ENCODE measurements around the gene OPTC. TPM values are rescaled to one million over a fixed set of nuclear protein-coding genes. Genes with fewer than 3 reads are reported as not detected.
"Not testable (repeated sequence)": the region's sequence is repeated elsewhere in the genome, so short reads cannot be mapped to it uniquely, and the experiment has no call there.

OPTC gene
- total RNA-seq, 4 donors from 2014 or later = not detected

DNA sequence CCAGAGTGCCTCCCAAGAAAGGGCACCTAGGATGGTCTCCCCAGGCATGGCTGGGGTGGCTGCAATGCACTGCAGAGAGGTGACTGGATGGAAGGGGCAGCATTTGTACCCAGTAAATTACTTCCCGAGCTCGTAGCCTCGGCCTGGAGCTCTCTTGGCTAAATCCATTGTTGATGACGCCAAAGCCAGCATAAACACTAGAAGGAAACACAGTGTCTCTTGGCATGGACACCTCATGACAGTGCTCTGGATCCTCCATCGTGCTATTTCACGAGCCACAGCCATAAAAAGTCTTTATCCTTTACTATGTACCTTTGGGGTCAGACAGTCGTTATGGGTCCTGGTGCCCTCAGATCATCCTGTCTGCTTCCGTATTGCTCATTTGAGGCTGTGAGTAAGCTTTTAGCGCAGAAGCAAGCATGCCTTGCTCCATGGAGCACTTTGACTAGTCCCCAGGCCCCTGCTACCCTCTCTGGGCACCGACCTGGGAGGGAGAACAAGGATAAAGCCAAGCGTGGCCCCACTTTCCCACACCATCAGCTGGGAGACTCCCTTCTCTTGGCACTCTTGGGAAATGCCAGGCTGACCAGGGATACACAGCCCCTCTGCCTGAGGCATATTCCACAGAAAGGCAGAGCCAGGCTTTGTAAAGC, 28.7 kb upstream of the OPTC start:
- DNase-seq (ENCODE audit: low spot score) (no peak), ATAC-seq (ENCODE audit: low FRiP score) (no peak)
- TF ChIP-seq, protein P1, sequence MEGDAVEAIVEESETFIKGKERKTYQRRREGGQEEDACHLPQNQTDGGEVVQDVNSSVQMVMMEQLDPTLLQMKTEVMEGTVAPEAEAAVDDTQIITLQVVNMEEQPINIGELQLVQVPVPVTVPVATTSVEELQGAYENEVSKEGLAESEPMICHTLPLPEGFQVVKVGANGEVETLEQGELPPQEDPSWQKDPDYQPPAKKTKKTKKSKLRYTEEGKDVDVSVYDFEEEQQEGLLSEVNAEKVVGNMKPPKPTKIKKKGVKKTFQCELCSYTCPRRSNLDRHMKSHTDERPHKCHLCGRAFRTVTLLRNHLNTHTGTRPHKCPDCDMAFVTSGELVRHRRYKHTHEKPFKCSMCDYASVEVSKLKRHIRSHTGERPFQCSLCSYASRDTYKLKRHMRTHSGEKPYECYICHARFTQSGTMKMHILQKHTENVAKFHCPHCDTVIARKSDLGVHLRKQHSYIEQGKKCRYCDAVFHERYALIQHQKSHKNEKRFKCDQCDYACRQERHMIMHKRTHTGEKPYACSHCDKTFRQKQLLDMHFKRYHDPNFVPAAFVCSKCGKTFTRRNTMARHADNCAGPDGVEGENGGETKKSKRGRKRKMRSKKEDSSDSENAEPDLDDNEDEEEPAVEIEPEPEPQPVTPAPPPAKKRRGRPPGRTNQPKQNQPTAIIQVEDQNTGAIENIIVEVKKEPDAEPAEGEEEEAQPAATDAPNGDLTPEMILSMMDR (IDR thresholded peaks at IDR 0.05) = no peak

DNA sequence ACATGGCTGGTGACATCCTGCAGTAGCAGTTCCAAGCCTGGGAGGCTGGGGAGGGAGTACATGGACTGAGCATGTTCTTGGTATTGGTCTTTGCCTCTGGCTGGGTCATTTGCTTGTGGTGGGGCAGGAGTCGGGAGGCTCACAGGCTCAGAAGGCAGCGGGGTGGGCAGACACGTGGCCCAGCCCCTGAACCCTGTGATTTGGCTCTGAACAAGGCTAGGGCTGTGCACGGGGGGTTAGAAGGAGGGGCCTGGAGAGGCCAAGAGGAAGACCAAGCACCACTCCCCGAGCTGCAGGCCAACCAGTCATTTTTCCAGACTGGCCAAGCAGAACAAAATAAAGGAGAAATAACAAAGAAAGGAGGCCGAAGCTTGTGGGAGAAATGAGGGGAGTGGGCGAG, 28.0 kb upstream of the OPTC start:
- no peak for ATAC-seq (ENCODE audit: low FRiP score)
- TF ChIP-seq, protein P1 (IDR thresholded peaks at IDR 0.05) = no peak
- no peak for DNase-seq (ENCODE audit: low spot score)

GRCh38 chr1:203466906-203467549, 26.9 kb upstream of the OPTC start:
- ATAC-seq (ENCODE audit: low FRiP score); DNase-seq (ENCODE audit: low spot score): not testable (repeated sequence)

DNA sequence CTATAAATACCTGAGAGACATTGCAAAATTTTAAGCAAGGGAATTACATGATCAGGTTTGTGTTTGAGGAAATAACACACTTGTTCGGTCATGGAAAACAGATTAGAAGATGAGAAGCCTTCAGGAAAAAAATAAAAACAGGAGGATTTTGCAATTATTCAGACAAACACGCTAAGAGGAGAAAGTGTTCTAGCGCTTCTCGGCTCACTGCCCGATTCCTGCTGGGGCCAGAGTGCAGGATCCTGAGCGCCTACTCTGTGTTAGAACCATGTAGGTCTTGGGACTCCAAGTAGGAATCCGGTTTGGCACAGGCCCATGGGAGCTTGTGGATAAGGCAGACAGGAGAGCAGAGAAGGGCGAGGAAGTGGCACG, 26.4 kb upstream of the OPTC start:
- ATAC-seq (ENCODE audit: low FRiP score) (no peak), DNase-seq (ENCODE audit: low spot score) (no peak)
- TF ChIP-seq, protein P1 (IDR thresholded peaks at IDR 0.05) = no peak

GRCh38 chr1:203468326-203468725, 25.6 kb upstream of the OPTC start:
- TF ChIP-seq, protein P1 (IDR thresholded peaks at IDR 0.05) = no peak
- no peak for DNase-seq (ENCODE audit: low spot score)
- no peak for ATAC-seq (ENCODE audit: low FRiP score)

- DNase-seq (ENCODE audit: low spot score) (no peak), ATAC-seq (ENCODE audit: low FRiP score) (no peak)
- TF ChIP-seq, protein P1 (IDR thresholded peaks at IDR 0.05) = no peak
Observed at GRCh38 chr1:203470240-203470639, 23.7 kb upstream of the OPTC start.

GRCh38 chr1:203471841-203472240, 22.1 kb upstream of the OPTC start:
- TF ChIP-seq, protein P1 (IDR thresholded peaks at IDR 0.05) = no peak
- DNase-seq (ENCODE audit: low spot score) = no peak
- ATAC-seq (ENCODE audit: low FRiP score) = no peak

Measured in omental fat pad (tissue), 4 donors.